ENCODE measurements around the gene ZNRF2. TPM values are rescaled to one million over a fixed set of nuclear protein-coding genes. Genes with fewer than 3 reads are reported as not detected.
A peak's percentile ranks its signal among the peaks of the same experiment; 100 is the strongest.

The ZNRF2 gene
- 11.2 and 15.6 TPM in 2 replicates for total RNA-seq (ENCODE audit: low replicate concordance)
- long read RNA-seq, result 0 reads

- Mint-ChIP-seq H3K4me1 (ENCODE audit: unreplicated experiment) (peaks cover 27% of the 10 kb centered on the region), H3K27me3 (no peaks in the 10 kb centered on the region), H3K36me3 (no peaks in the 10 kb centered on the region), H3K9me3 (no peaks in the 10 kb centered on the region), H3K4me3 (peak within 1 kb of the TSS; percentile 88), H3K27ac (peak within 1 kb of the TSS; percentile 96)
- DNase-seq (ENCODE audit: extremely low spot score, unreplicated experiment), result peak; percentile 98
- TF ChIP-seq CTCF (conservative IDR thresholded peaks at IDR 0.05), result peak; percentile 61
Measured at GRCh38 chr7:30284298-30285066, at the start of gene ZNRF2. Gene ZNRF2 (plus strand): TSS chr7:30284597. CDS start chr7:30285358, 761 bp downstream.

DNA sequence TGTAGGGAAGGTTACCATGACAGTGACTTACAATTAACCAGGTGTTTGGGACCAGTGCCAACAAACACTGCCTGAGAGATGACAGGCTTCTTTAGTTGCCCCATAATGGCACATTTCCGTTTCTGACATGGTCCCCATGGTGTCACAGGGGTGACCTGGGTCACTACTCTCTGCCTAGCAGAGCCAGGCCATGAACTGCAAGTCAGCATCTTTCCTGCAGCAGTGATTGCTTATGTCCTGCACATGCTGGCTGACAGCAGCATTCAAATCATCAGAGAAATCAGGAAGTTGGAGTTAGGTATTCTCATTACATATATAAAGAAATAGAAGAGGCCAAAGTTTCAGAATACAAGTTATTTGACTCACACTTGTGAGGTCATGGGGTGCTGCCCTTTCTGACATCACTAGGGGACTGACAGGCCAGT lies 47.1 kb upstream of the ZNRF2 start:
- no peak for TF ChIP-seq CTCF (conservative IDR thresholded peaks at IDR 0.05)
- DNase-seq (ENCODE audit: extremely low spot score, unreplicated experiment), result no peak
- Mint-ChIP-seq H3K4me1 (ENCODE audit: unreplicated experiment) (peaks cover 26% of the 10 kb centered on the region), H3K27ac (no peak overlapping the region), H3K27me3 (no peaks in the 10 kb centered on the region), H3K36me3 (no peaks in the 10 kb centered on the region), H3K4me3 (no peak overlapping the region), H3K9me3 (no peaks in the 10 kb centered on the region)

- Mint-ChIP-seq H3K27me3 (no peaks in the 10 kb centered on the region), H3K36me3 (no peaks in the 10 kb centered on the region), H3K9me3 (no peaks in the 10 kb centered on the region), H3K4me1 (ENCODE audit: unreplicated experiment) (peaks cover 26% of the 10 kb centered on the region), H3K27ac (peak overlapping the region; percentile 82), H3K4me3 (peak overlapping the region; percentile 45)
- no peak for DNase-seq (ENCODE audit: extremely low spot score, unreplicated experiment)
- no peak for TF ChIP-seq CTCF (conservative IDR thresholded peaks at IDR 0.05)
Measured at GRCh38 chr7:30238721-30239441, 45.5 kb upstream of the ZNRF2 start.

DNA sequence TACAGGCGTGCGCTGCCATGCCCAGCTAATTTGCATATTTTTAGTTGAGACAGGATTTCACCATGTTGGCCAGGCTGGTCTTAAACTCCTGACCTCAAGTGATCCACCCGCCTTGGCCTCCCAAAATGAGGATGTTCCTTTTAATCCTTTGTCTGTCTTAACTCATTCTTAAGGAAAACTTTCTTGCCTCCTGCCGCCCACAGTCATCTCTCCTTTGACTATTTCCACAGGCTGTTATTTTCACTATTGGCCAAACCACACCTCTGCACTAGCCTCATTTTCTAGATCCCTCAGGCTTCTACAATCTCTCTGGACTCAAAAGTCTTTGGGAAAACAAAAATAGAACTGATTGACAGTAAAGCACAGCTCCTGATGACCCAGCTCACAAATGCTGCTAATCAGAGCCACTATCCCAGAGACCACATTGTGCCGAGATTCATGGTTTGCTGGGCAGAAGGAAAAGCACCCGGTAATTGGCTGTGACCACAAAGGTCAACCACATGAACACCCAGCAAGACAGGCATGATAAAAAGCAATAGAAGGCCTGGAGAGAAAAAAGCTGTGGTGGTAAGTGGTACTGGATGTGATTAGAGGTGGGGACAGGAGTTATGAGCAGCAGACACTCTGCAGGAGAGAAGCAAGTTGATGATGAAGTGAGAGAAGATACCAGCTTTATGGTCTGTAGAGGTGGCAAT lies 44.1 kb upstream of the ZNRF2 start:
- no peak for DNase-seq (ENCODE audit: extremely low spot score, unreplicated experiment)
- Mint-ChIP-seq H3K4me3 (no peak overlapping the region), H3K4me1 (ENCODE audit: unreplicated experiment) (peaks cover 26% of the 10 kb centered on the region), H3K36me3 (no peaks in the 10 kb centered on the region), H3K9me3 (no peaks in the 10 kb centered on the region), H3K27ac (peak overlapping the region; percentile 45), H3K27me3 (no peaks in the 10 kb centered on the region)
- TF ChIP-seq CTCF (conservative IDR thresholded peaks at IDR 0.05), result no peak

GRCh38 chr7:30241767-30242166 lies 42.6 kb upstream of the ZNRF2 start:
- H3K36me3 Mint-ChIP-seq, result no peaks in the 10 kb centered on the region
- H3K27me3 Mint-ChIP-seq, result no peaks in the 10 kb centered on the region
- no peaks in the 10 kb centered on the region for H3K9me3 Mint-ChIP-seq
- no peak for TF ChIP-seq CTCF (conservative IDR thresholded peaks at IDR 0.05)
- no peak overlapping the region for H3K4me3 Mint-ChIP-seq
- no peak overlapping the region for H3K27ac Mint-ChIP-seq
- peaks cover 27% of the 10 kb centered on the region for H3K4me1 Mint-ChIP-seq (ENCODE audit: unreplicated experiment)
- DNase-seq (ENCODE audit: extremely low spot score, unreplicated experiment), result no peak
